ENCODE results near the gene DRICH1.
A peak's percentile ranks its signal among the peaks of the same experiment; 100 is the strongest.
"Not testable (repeated sequence)": the region's sequence is repeated elsewhere in the genome, so short reads cannot be mapped to it uniquely, and the experiment has no call there.

Gene DRICH1

GRCh38 chr22:23569291-23569690 is 62.8 kb downstream of the DRICH1 start:
- no peak for DNase-seq (ENCODE audit: low spot score)

- DNase-seq (ENCODE audit: low spot score), result no peak
Observed at GRCh38 chr22:23566705-23567475, 65.2 kb downstream of the DRICH1 start.

- no peak for DNase-seq (ENCODE audit: low spot score)
Observed at GRCh38 chr22:23565915-23566704, 66.0 kb downstream of the DRICH1 start.

GRCh38 chr22:23565305-23565914 is 66.7 kb downstream of the DRICH1 start:
- peak; percentile 12 for DNase-seq (ENCODE audit: low spot score)

- no peak for DNase-seq (ENCODE audit: low spot score)
Observed at GRCh38 chr22:23564276-23564675, 67.8 kb downstream of the DRICH1 start.

GRCh38 chr22:23563111-23563510 is 69.0 kb downstream of the DRICH1 start:
- no peak for DNase-seq (ENCODE audit: low spot score)

- no peak for DNase-seq (ENCODE audit: low spot score)
Observed at GRCh38 chr22:23562186-23562585, 69.9 kb downstream of the DRICH1 start.

GRCh38 chr22:23561025-23561510 is 71.1 kb downstream of the DRICH1 start:
- not testable (repeated sequence) for DNase-seq (ENCODE audit: low spot score)

- not testable (repeated sequence) for DNase-seq (ENCODE audit: low spot score)
Observed at GRCh38 chr22:23560215-23560614, 71.9 kb downstream of the DRICH1 start.
